NCI-H2081 (cell line): Measurements from ENCODE around the gene NCF2.

ENCODE experiments used
- DNase-seq, 2 experiments: peaks; one replicate each; lab custom pipeline; 2025; lab: John Stamatoyannopoulos, UW

NCF2 gene

GRCh38 chr1:183551924-183552323 lies 38.3 kb downstream of the NCF2 start:
- DNase-seq: no peak

DNA sequence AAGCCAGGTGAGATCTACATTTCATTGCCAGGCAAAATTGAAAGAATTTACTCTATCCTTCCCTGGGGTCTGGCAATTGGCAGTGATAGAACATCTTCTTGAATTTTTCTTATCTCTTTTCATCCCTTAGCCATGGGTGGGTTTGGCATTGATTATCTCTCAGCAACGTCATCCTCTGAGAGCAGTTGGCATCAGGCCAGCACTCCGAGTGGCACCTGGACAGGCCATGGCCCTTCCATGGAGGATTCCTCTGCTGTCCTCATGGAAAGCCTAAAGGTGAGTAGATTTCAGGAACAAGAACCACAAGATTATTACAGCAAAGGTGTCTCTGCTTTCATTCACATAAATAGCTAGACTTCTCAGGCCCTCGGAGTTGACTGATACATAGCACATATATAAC lies 39.3 kb downstream of the NCF2 start:
- DNase-seq: no peak

GRCh38 chr1:183548116-183548515 lies 42.1 kb downstream of the NCF2 start:
- peak; percentile 34 to 64 for DNase-seq

DNA sequence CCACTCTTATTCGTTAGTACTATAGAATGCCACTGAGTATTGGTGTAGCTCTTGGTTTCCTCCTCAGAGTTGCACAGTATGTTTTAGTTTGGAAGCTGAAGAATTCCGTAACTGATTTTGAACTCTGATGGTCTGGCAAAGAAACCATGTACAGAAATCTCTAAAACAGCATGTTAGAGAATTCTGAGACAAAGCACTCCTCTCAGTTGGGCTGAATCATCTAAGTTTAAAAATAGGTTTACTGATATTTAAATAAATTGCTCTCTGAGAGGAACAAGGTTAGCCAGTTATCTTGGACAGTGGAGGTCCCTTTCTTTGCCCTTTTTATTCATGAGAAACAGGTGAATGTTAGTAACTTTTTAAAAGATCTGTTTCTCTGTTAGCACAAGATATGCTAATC lies 43.8 kb downstream of the NCF2 start:
- no peak for DNase-seq

- peak in 1 of 2 experiments; percentile 19 for DNase-seq
These were observed 45.5 kb downstream of the NCF2 start for GRCh38 chr1:183544598-183545297.

DNA sequence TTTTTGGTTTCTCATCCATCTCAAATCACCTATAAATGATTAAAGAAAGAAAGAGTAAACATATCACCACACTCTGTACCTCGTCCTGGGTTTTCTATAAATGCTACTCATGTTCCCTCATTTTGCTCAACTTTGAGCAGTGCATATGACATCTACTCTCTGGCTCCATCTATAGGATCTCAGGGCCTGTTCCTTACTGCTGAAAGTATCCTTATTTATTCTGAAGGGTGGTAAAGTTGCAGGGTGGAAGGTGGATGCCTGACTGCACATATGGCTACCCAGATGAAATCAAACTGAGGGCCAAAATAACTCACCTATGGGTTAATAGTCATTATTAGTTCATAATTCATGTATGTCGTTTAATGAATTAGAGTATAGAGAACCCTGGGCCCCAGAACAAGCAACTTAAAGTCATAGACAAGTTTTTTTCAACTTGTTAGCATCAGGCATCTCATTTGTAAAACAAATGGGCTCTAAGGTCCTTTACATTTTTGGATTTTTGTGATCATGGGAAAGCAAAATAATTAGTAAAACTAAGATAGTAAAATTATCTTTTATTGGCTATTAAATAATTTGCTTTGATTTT lies 46.5 kb downstream of the NCF2 start:
- DNase-seq: peak; percentile 44 to 54

DNA sequence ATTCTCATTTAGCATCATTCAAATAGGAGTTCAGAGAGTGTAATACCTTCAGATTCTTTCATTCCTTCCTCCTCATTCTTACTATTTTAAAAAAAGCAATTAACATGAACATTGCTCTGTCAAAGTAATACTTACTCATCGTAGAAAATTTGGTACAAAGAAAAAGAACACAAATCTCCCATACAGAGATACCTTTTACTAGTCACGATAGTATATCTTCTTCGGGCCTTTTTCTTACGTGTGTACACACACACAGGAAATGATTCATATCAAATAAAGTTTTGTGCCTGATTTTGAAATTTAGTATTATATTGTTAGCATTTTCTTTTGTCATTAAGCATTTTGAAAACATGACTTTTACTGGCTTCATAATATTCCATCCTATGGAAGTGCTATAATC lies 52.9 kb downstream of the NCF2 start:
- DNase-seq: no peak

DNA sequence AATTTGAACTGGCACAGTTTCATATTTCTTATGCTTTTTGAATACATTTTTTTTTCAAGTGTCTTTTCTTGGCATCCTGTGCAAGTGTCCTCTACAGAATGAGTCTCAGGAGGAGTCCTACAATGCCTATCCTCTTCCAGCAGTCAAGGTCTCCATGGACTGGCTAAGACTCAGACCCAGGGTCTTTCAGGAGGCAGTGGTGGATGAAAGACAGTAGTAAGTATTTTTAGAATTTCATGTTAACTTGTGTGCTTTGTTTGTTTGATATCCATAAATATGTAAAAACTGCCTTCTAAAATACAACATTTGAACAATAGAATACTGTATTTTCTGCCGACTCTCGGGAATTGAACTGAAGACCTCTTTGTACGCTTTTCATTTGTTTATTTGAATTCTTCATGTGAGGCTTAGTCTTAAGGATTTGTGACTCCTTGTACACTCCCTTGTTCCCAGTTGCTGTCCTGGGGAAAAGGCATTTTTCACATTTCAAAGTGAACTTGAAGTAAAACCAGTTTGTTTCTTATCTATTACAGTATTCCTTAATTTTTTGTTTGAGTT lies 56.6 kb downstream of the NCF2 start:
- DNase-seq: no peak

- no peak for DNase-seq
These were observed 61.7 kb downstream of the NCF2 start for GRCh38 chr1:183528577-183528976.

DNA sequence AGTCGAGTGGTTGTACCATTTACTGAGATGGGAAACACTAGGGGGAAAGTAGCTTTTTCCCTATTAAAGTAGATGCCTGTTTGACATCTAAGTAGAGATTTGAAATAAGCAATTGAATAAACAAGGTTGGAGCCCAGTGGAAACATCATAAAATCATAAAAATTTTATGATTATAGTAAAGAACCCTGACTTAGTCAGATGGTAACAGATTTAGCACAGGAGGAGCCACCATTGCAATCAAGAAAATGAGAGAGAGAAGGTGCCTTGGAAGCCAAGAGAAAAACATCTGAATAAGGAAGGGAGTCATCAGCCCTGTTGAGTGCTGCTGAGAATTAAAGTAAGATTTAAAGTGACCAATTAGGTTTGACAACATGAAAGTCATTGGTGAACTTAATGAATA lies 68.2 kb downstream of the NCF2 start:
- no peak for DNase-seq

DNA sequence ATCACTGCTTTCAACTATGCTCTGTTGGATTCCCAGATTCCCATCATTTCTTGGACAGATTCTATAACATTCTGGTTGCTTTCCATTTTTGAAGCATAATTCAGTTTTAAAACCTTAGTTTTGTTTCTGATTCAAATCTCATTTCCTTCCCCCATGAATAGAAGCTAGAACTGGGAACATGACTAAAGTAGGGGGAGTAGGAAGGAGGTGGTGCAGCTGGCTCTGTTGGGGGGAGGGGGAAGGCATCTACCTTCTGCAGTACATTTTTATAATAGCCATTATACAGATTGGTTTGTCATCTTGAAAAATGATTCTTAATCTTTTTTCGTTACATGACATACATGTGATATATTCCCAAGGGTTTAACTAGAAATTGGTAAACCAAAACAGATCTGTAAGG lies 69.9 kb downstream of the NCF2 start:
- no peak for DNase-seq

DNA sequence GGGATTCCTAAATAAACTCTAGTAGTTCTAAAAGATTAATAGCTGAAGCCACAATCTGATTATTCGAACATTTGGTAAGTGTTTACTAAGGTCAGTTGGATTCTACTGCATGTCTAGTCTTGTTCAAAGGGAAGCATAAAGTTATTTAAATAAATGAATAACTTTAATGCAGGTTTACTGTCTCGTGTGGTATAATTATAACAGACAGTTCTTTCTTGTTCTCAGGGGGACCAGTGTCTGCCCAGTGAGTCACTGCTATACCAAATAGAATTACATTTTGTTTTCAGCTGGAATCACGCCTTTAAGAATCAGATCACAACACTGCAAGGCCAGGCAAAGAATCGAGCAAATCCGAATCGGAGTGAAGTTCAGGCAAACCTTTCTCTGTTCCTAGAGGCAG lies 72.9 kb downstream of the NCF2 start:
- DNase-seq: no peak

GRCh38 chr1:183516725-183517124 lies 73.5 kb downstream of the NCF2 start:
- no peak for DNase-seq

- DNase-seq: peak in 1 of 2 experiments; percentile 59
These were observed 75.1 kb downstream of the NCF2 start for GRCh38 chr1:183515002-183515689.

DNA sequence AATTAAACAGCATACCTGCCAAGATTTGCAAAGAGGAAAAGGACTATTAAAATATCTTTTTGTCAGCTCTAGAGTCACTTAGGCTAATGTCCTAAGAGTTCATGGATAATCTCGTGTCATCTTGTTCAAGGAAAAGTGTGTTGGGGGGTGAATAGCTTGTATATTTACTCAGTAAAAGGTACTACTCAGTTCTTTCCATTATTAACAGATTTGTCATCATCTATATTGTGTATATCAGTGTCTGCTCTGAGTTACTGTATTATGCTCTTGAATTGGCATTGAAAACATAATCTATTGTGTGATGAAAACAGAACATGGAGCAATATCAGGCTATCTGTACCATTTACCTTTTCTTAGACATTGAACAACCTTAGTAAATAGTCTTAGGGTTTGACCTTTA lies 76.0 kb downstream of the NCF2 start:
- DNase-seq: no peak

DNA sequence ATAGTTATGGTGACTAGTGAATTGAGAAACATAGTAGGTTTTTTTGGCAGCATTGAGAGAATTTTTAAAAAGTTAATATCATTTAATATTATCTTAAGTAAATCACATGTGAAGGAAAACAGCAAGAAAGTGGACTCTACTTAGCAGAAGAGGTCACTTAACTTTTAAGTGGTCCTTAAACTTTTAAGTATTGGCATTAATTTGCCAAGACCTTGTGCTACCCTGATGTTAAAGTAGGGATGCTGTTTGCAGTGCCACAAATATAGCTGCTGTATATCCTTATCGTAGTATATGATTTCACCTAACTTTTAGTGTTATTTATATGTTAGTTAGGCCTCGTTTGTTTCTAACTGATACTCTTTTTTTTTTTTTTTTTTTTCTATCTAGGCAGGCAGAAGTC lies 77.8 kb downstream of the NCF2 start:
- DNase-seq: no peak

DNA sequence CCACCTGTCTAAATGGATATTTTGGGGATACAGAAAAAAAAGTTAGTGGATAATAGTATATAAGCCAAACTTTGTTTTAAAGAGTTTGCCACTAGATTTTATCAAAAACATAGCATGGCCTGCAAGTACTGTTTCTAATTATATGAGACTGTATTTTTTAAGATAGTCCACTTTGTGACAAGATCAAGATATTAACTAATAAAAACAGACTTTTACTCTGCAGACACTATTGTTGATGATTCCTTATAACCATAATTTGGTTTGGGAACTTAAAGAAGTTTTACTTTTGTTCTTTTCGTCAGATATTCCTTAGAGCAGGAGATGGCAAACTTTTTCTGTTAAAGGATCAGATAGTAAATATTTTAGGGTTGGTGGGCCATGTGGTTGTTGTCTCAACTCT lies 81.6 kb downstream of the NCF2 start:
- DNase-seq: no peak

DNA sequence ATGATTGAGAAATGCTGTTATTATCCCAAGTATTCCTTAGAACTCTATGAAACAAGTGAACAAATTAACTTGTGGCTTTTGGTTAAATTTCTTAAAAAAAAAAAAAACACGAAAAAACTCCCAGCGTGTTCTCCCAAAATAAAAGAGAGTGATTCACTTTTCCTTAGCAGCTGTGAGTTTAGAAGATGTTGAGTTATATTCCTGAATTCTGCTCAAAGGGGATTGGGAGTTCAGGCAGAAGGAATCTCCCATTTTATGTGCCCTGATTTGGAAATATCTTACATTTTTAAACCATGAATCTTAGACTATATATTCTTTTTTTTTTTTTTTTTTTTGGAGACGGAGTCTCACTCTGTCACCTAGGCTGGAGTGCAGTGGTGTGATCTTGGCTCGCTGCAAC lies 83.7 kb downstream of the NCF2 start:
- no peak for DNase-seq
